ENCODE results near the gene ABCG8. TPM values are rescaled to one million over a fixed set of nuclear protein-coding genes. Genes with fewer than 3 reads are reported as not detected.

ABCG8 gene
- total RNA-seq, 6 experiments from 2014 or later = not detected

- H3K9me3 Mint-ChIP-seq = no peaks in the 10 kb centered on the region
- no peak for TF ChIP-seq CTCF (IDR thresholded peaks at IDR 0.05)
- H3K4me3 Mint-ChIP-seq = no peak overlapping the region
- no peaks in the 10 kb centered on the region; the same call in 1 of the 2 replicates for H3K27me3 Mint-ChIP-seq (ENCODE audit: insufficient read depth)
- H3K36me3 Mint-ChIP-seq (ENCODE audit: low read depth) = peaks cover 4% of the 10 kb centered on the region; the same call in 1 of the 2 replicates
- H3K4me1 Mint-ChIP-seq (ENCODE audit: low read depth) = no peaks in the 10 kb centered on the region
- no peak overlapping the region for H3K27ac Mint-ChIP-seq
- no peak for DNase-seq
Observed at GRCh38 chr2:43796206-43796605, 42.6 kb upstream of the ABCG8 start.

GRCh38 chr2:43798300-43798699 lies 40.5 kb upstream of the ABCG8 start:
- no peaks in the 10 kb centered on the region for H3K4me1 Mint-ChIP-seq (ENCODE audit: low read depth)
- TF ChIP-seq CTCF (IDR thresholded peaks at IDR 0.05) = peak; percentile 63
- no peaks in the 10 kb centered on the region for H3K9me3 Mint-ChIP-seq
- peaks cover 4% of the 10 kb centered on the region; the same call in 1 of the 2 replicates for H3K36me3 Mint-ChIP-seq (ENCODE audit: low read depth)
- no peak overlapping the region for H3K27ac Mint-ChIP-seq
- DNase-seq = no peak
- H3K4me3 Mint-ChIP-seq = no peak overlapping the region
- no peaks in the 10 kb centered on the region; the same call in 1 of the 2 replicates for H3K27me3 Mint-ChIP-seq (ENCODE audit: insufficient read depth)

GRCh38 chr2:43800894-43801293 lies 37.9 kb upstream of the ABCG8 start:
- Mint-ChIP-seq H3K9me3 (no peaks in the 10 kb centered on the region), H3K27me3 (ENCODE audit: insufficient read depth) (no peaks in the 10 kb centered on the region; the same call in 1 of the 2 replicates), H3K4me3 (no peak overlapping the region), H3K4me1 (ENCODE audit: low read depth) (no peaks in the 10 kb centered on the region), H3K27ac (no peak overlapping the region), H3K36me3 (ENCODE audit: low read depth) (no peaks in the 10 kb centered on the region; the same call in 1 of the 2 replicates)
- TF ChIP-seq CTCF (IDR thresholded peaks at IDR 0.05) = no peak
- DNase-seq = no peak

- Mint-ChIP-seq H3K9me3 (no peaks in the 10 kb centered on the region), H3K27me3 (ENCODE audit: insufficient read depth) (no peaks in the 10 kb centered on the region; the same call in 1 of the 2 replicates), H3K4me3 (no peak overlapping the region), H3K27ac (no peak overlapping the region), H3K4me1 (ENCODE audit: low read depth) (no peaks in the 10 kb centered on the region), H3K36me3 (ENCODE audit: low read depth) (no peaks in the 10 kb centered on the region; the same call in 1 of the 2 replicates)
- TF ChIP-seq CTCF (IDR thresholded peaks at IDR 0.05) = no peak
- DNase-seq = no peak
Observed at GRCh38 chr2:43802135-43802534, 36.6 kb upstream of the ABCG8 start.

- DNase-seq = no peak
- TF ChIP-seq CTCF (IDR thresholded peaks at IDR 0.05) = no peak
- no peaks in the 10 kb centered on the region for H3K4me1 Mint-ChIP-seq (ENCODE audit: low read depth)
- no peaks in the 10 kb centered on the region for H3K9me3 Mint-ChIP-seq
- H3K36me3 Mint-ChIP-seq (ENCODE audit: low read depth) = no peaks in the 10 kb centered on the region; the same call in 1 of the 2 replicates
- H3K27ac Mint-ChIP-seq = no peak overlapping the region
- H3K4me3 Mint-ChIP-seq = no peak overlapping the region
- no peaks in the 10 kb centered on the region; the same call in 1 of the 2 replicates for H3K27me3 Mint-ChIP-seq (ENCODE audit: insufficient read depth)
Observed at GRCh38 chr2:43803113-43803512, 35.7 kb upstream of the ABCG8 start.

- H3K4me3 Mint-ChIP-seq = no peak overlapping the region
- H3K27me3 Mint-ChIP-seq (ENCODE audit: insufficient read depth) = no peaks in the 10 kb centered on the region
- no peaks in the 10 kb centered on the region for H3K4me1 Mint-ChIP-seq (ENCODE audit: low read depth)
- no peaks in the 10 kb centered on the region; the same call in 1 of the 2 replicates for H3K36me3 Mint-ChIP-seq (ENCODE audit: low read depth)
- H3K27ac Mint-ChIP-seq = no peak overlapping the region
- no peak for TF ChIP-seq CTCF (IDR thresholded peaks at IDR 0.05)
- no peaks in the 10 kb centered on the region for H3K9me3 Mint-ChIP-seq
- no peak for DNase-seq
Observed at GRCh38 chr2:43806719-43807031, 32.1 kb upstream of the ABCG8 start.

Measured in HFFc6 (cell line).